Measurements from ENCODE around the gene QKI. TPM values are rescaled to one million over a fixed set of nuclear protein-coding genes. Genes with fewer than 3 reads are reported as not detected.

QKI gene
- total RNA-seq, 1 experiment from 2014 or later: 64.3 TPM

DNA sequence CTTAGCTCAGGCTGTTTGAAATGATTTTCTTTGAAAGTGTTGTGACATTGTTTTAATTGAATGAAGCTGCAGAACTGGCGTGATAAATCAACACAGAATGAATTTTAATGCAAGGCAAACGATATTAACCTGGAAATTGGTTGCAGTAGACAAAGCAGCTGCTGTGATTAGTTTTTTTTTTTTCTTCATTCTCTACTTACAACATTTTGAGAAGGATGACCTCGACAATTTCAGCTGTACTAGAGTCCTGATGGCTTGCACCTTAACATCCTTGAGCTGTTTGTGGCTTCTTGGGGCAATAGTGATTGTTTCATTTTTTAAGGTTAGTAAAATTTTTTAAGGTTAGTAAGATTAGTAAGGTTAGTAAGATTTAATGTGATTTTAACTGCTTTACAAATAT lies 54.2 kb downstream of the QKI start:
- H3K79me2 ChIP-seq (ENCODE audit: low read length): peaks cover 96% of the 10 kb centered on the region

GRCh38 chr6:163469459-163469985 lies 55.0 kb downstream of the QKI start:
- no peaks in the 10 kb centered on the region for H3K9me2 ChIP-seq (replicated peaks; ENCODE audit: low read length)
- TF ChIP-seq CTCF (conservative IDR thresholded peaks at IDR 0.05; ENCODE audit: low read depth, low read length) (no peak), EZH2 (IDR thresholded peaks at IDR 0.05; ENCODE audit: low read length, unreplicated experiment) (no peak), EZH2phosphoT487 (IDR thresholded peaks at IDR 0.05; ENCODE audit: borderline replicate concordance, low read length) (no peak)
- no peak overlapping the region for H3K9ac ChIP-seq (ENCODE audit: low read length)
- BruUV-seq (replicated peaks): no TSS peak
- H4K20me1 ChIP-seq (ENCODE audit: low read length): 0 out of 2 replicates have a peak, but pooled peaks cover 10% of the 10 kb centered on the region
- H3K9me3 ChIP-seq (ENCODE audit: low read length): no peaks in the 10 kb centered on the region
- ATAC-seq (no peak), DNase-seq (no peak)
- intact Hi-C loops (cut with micrococcal nuclease): no loop called here
- H3K4me2 ChIP-seq (ENCODE audit: low read length): no peak overlapping the region
- no peaks in the 10 kb centered on the region for H3F3A ChIP-seq (ENCODE audit: low read length, unreplicated experiment)
- no peaks in the 10 kb centered on the region for H3K4me1 ChIP-seq (ENCODE audit: insufficient read depth, low read length)
- no peaks in the 10 kb centered on the region for H3K27me3 ChIP-seq (ENCODE audit: low read length)
- no peaks in the 10 kb centered on the region for H3K36me3 ChIP-seq (ENCODE audit: low read depth, low read length)
- no peak overlapping the region for H3K27ac ChIP-seq (ENCODE audit: low read length)
- H3K4me3 ChIP-seq (ENCODE audit: low read length): no peak overlapping the region
- no peak overlapping the region for H2AFZ ChIP-seq (ENCODE audit: low read length)
- CTCF ChIA-PET: no interaction called here
- H3K79me2 ChIP-seq (ENCODE audit: low read length): peaks cover 96% of the 10 kb centered on the region
- POLR2A ChIA-PET (ENCODE audit: unreplicated experiment): no interaction called here

More for the DNA sequence above, 54.2 kb downstream of the QKI start:
- Histone ChIP-seq H3K4me3 (ENCODE audit: low read length) (no peak overlapping the region), H3K9ac (ENCODE audit: low read length) (no peak overlapping the region), H3K27ac (ENCODE audit: low read length) (no peak overlapping the region), H3K36me3 (ENCODE audit: low read depth, low read length) (no peaks in the 10 kb centered on the region), H3F3A (ENCODE audit: low read length, unreplicated experiment) (no peaks in the 10 kb centered on the region), H4K20me1 (ENCODE audit: low read length) (0 out of 2 replicates have a peak, but pooled peaks cover 10% of the 10 kb centered on the region), H3K4me1 (ENCODE audit: insufficient read depth, low read length) (no peaks in the 10 kb centered on the region), H3K9me2 (replicated peaks; ENCODE audit: low read length) (no peaks in the 10 kb centered on the region), H3K9me3 (ENCODE audit: low read length) (no peaks in the 10 kb centered on the region), H3K4me2 (ENCODE audit: low read length) (no peak overlapping the region), H3K27me3 (ENCODE audit: low read length) (no peaks in the 10 kb centered on the region), H2AFZ (ENCODE audit: low read length) (no peak overlapping the region)
- no peak for TF ChIP-seq EZH2 (IDR thresholded peaks at IDR 0.05; ENCODE audit: low read length, unreplicated experiment)
- TF ChIP-seq EZH2phosphoT487 (IDR thresholded peaks at IDR 0.05; ENCODE audit: borderline replicate concordance, low read length): no peak
- TF ChIP-seq CTCF (conservative IDR thresholded peaks at IDR 0.05; ENCODE audit: low read depth, low read length): no peak
- POLR2A ChIA-PET (ENCODE audit: unreplicated experiment): no interaction called here
- intact Hi-C loops (cut with micrococcal nuclease): no loop called here
- CTCF ChIA-PET: no interaction called here
- ATAC-seq: no peak
- no peak for DNase-seq
- BruUV-seq (replicated peaks): no TSS peak

DNA sequence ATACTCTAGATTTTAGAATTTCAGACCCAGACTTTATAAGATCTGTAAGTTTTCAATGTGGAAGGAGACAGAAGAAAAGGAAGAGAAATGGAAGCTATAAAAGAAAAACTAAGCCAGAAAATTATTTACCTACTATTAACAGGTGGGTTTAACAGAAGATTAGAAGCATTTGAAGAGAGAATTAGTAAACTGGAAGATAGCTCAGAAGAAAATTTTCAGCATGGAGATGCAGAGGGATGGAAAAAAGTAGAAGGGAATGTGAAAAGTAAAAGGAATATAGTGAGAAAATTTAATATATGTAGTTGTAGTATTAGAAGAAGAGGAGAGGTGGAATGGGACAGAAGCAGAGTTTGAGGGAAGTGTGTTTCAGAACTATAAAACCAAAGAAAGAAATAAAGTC lies 56.1 kb downstream of the QKI start:
- H3F3A ChIP-seq (ENCODE audit: low read length, unreplicated experiment): no peaks in the 10 kb centered on the region
- no peak for ATAC-seq
- no peak overlapping the region for H2AFZ ChIP-seq (ENCODE audit: low read length)
- DNase-seq: no peak
- H3K27ac ChIP-seq (ENCODE audit: low read length): no peak overlapping the region
- no TSS peak for BruUV-seq (replicated peaks)
- TF ChIP-seq EZH2 (IDR thresholded peaks at IDR 0.05; ENCODE audit: low read length, unreplicated experiment) (no peak), CTCF (conservative IDR thresholded peaks at IDR 0.05; ENCODE audit: low read depth, low read length) (no peak), EZH2phosphoT487 (IDR thresholded peaks at IDR 0.05; ENCODE audit: borderline replicate concordance, low read length) (no peak)
- intact Hi-C loops (cut with micrococcal nuclease): no loop called here
- no peaks in the 10 kb centered on the region for H3K9me2 ChIP-seq (replicated peaks; ENCODE audit: low read length)
- H3K4me3 ChIP-seq (ENCODE audit: low read length): no peak overlapping the region
- no peak overlapping the region for H3K9ac ChIP-seq (ENCODE audit: low read length)
- no peaks in the 10 kb centered on the region for H3K4me1 ChIP-seq (ENCODE audit: insufficient read depth, low read length)
- H3K27me3 ChIP-seq (ENCODE audit: low read length): no peaks in the 10 kb centered on the region
- no peaks in the 10 kb centered on the region for H3K9me3 ChIP-seq (ENCODE audit: low read length)
- ChIA-PET CTCF (no interaction called here), POLR2A (ENCODE audit: unreplicated experiment) (no interaction called here)
- no peak overlapping the region for H3K4me2 ChIP-seq (ENCODE audit: low read length)
- H4K20me1 ChIP-seq (ENCODE audit: low read length): 0 out of 2 replicates have a peak, but pooled peaks cover 10% of the 10 kb centered on the region
- H3K36me3 ChIP-seq (ENCODE audit: low read depth, low read length): no peaks in the 10 kb centered on the region
- H3K79me2 ChIP-seq (ENCODE audit: low read length): peaks cover 98% of the 10 kb centered on the region

Data from PC-3 (cell line).